ENCODE data around the gene AGER.

DNA sequence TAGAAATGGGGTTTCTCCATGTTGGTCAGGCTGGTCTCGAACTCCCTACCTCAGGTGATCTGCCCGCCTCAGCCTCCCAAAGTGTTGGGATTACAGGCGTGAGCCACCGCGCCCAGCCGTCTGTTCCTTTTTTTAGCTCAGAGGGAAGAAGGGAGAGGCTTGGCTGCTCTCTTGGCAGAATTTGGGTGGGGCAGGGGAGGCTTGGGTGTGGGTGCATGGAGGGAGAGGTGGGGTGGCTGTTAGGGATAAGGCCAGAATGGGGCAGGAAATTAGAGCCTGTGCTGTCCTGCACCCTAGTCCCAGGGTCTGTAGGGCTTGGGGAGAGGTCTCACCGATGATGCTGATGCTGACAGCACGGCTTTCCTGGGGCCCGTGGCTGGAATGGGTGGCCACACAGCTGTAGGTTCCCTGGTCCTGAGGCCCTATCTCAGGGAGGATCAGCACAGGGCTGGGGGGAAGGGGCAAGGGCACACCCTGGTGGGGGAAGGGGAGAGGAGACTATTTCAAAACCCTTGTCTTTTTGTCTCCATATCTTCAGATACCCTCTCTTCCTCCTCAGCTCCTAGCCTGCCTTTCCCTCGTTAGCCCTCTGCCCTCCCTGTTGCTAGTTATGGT is 2.0 kb downstream of the AGER start:
- no peak for TF ChIP-seq POLR2A (IDR thresholded peaks at IDR 0.05)
- TF ChIP-seq CTCF (IDR thresholded peaks at IDR 0.05), result no peak
